Measurements from ENCODE around the gene S100Z. TPM values are rescaled to one million over a fixed set of nuclear protein-coding genes. Genes with fewer than 3 reads are reported as not detected.
"Not testable (repeated sequence)": the region's sequence is repeated elsewhere in the genome, so short reads cannot be mapped to it uniquely, and the experiment has no call there.

The S100Z gene
- total and polyA plus RNA-seq, 2 donors (not counting 1 experiment from before 2014, with no cell fraction given), result 1.0 to 2.4 TPM

DNA sequence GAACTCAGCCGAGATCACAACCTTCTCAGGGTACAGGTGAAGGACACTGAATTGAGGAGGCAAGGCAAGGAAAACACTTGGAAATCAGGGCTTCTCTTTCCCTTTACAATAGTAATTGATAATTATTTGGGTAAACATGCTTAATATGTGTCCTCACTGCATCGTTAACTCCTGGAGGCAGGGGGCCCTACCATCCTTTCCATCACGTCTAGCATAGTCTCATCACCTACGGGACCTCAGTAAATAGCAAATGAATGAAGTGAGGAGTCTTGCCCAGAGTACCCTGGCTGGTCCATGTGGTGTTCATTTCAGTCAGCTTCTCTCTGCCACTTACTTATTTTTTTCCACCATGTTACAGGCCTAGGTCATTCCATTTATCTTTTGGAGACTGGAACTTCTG lies 28.7 kb upstream of the S100Z start:
- H3K4me1 Mint-ChIP-seq, result peaks cover 14% of the 10 kb centered on the region
- CTCF ChIA-PET, result no interaction called here
- TF ChIP-seq, protein P1, sequence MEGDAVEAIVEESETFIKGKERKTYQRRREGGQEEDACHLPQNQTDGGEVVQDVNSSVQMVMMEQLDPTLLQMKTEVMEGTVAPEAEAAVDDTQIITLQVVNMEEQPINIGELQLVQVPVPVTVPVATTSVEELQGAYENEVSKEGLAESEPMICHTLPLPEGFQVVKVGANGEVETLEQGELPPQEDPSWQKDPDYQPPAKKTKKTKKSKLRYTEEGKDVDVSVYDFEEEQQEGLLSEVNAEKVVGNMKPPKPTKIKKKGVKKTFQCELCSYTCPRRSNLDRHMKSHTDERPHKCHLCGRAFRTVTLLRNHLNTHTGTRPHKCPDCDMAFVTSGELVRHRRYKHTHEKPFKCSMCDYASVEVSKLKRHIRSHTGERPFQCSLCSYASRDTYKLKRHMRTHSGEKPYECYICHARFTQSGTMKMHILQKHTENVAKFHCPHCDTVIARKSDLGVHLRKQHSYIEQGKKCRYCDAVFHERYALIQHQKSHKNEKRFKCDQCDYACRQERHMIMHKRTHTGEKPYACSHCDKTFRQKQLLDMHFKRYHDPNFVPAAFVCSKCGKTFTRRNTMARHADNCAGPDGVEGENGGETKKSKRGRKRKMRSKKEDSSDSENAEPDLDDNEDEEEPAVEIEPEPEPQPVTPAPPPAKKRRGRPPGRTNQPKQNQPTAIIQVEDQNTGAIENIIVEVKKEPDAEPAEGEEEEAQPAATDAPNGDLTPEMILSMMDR (IDR thresholded peaks at IDR 0.05), result no peak
- no peak for TF ChIP-seq EZH2 (IDR thresholded peaks at IDR 0.05; ENCODE audit: borderline replicate concordance, insufficient read depth, low read depth, low read length, poor library complexity, severe bottlenecking)
- H3K27ac ChIP-seq (ENCODE audit: low read length in 2 of 2), result no peak overlapping the region
- no peak for DNase-seq
- no CpG with 5 or more reads among the region's 4 CpGs for WGBS (ENCODE audit: insufficient coverage)
- no peak overlapping the region for H3K9ac ChIP-seq (ENCODE audit: low read length)
- H3K9me3 Mint-ChIP-seq (ENCODE audit: insufficient read depth), result no peaks in the 10 kb centered on the region
- peaks cover 49% of the 10 kb centered on the region for H3K27me3 Mint-ChIP-seq
- no peak overlapping the region for H3K4me3 Mint-ChIP-seq
- peaks cover 0 to 39% (median 14%) of the 10 kb centered on the region in 4 experiments for H3K27me3 ChIP-seq (replicated peaks in 1 of 4; ENCODE audit: control extremely low read depth in 1 of 4, control insufficient read depth in 3 of 4, insufficient read depth in 4 of 4, low read length in 3 of 4)
- H3K27ac Mint-ChIP-seq, result no peak overlapping the region
- ATAC-seq (ENCODE audit: low read depth), result no peak
- H3K4me1 ChIP-seq (ENCODE audit: control insufficient read depth in 2 of 2, insufficient read depth in 2 of 2, low read length in 2 of 2), result peaks cover 17 to 20% of the 10 kb centered on the region in 2 donors
- no peak overlapping the region for H3K4me3 ChIP-seq (ENCODE audit: control extremely low read depth in 1 of 5, extremely low read depth in 1 of 5, insufficient read depth in 1 of 5, low read depth in 2 of 5, low read length in 4 of 5)
- no peaks in the 10 kb centered on the region for H3K36me3 ChIP-seq (replicated peaks in 1 of 2; ENCODE audit: control extremely low read depth in 1 of 2, control insufficient read depth in 1 of 2, extremely low read depth in 1 of 2, insufficient read depth in 2 of 2, low read length in 1 of 2)
- no peaks in the 10 kb centered on the region for H3K79me2 ChIP-seq (ENCODE audit: control insufficient read depth, insufficient read depth, low read length)
- peaks cover 0 to 20% (median 0%) of the 10 kb centered on the region in 3 donors for H3K9me3 ChIP-seq (ENCODE audit: control extremely low read depth in 1 of 3, control insufficient read depth in 2 of 3, insufficient read depth in 1 of 3, low read length in 2 of 3)
- POLR2A ChIA-PET, result no interaction called here
- intact Hi-C loops (cut with micrococcal nuclease), result no loop called here
- no peak overlapping the region for H3K4me2 ChIP-seq (replicated peaks; ENCODE audit: low read depth, low read length, poor library complexity, severe bottlenecking)
- no peaks in the 10 kb centered on the region for H4K20me1 ChIP-seq (ENCODE audit: control insufficient read depth, insufficient read depth, low read length, poor library complexity, severe bottlenecking)
- H2AFZ ChIP-seq (ENCODE audit: insufficient read depth, low read depth, low read length, poor library complexity, severe bottlenecking), result no peak overlapping the region

DNA sequence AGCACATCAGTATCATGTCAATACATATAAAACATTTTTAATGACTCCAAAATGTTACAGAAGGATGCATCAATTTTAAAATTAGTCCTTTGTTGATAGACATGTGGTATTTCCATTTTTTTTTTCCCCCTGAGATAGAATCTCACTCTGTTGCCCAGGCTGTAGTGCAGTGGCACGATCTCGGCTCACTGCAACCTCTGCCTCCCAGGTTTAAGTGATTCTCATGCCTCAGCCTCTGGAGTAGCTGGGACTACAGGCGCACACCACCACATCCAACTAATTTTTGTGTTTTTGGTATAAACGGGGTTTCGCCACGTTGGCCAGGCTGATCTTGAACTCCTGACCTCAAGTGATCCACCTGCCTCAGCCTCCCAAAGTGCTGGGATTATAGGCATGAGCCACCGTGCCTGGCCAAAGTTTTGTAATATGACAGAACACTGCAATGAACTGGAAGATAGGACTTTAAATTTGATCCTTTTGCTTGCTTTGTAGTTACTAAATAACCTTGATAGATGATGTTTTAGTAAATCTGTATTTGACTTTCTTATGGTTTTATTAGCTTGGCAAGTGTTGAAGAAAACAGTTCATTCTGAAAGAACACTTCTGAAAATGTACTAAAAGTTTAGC lies 27.6 kb upstream of the S100Z start:
- ATAC-seq (ENCODE audit: low read depth); CTCF ChIA-PET; intact Hi-C loops (cut with micrococcal nuclease); H3K36me3 ChIP-seq (replicated peaks in 1 of 2; ENCODE audit: control extremely low read depth in 1 of 2, control insufficient read depth in 1 of 2, extremely low read depth in 1 of 2, insufficient read depth in 2 of 2, low read length in 1 of 2); DNase-seq; H3K79me2 ChIP-seq (ENCODE audit: control insufficient read depth, insufficient read depth, low read length); H3K4me3 ChIP-seq (ENCODE audit: control extremely low read depth in 1 of 5, extremely low read depth in 1 of 5, insufficient read depth in 1 of 5, low read depth in 2 of 5, low read length in 4 of 5); H3K4me3 Mint-ChIP-seq; H2AFZ ChIP-seq (ENCODE audit: insufficient read depth, low read depth, low read length, poor library complexity, severe bottlenecking); H3K27ac Mint-ChIP-seq; H3K27ac ChIP-seq (ENCODE audit: low read length in 2 of 2); POLR2A ChIA-PET; H3K9ac ChIP-seq (ENCODE audit: low read length); H3K4me2 ChIP-seq (replicated peaks; ENCODE audit: low read depth, low read length, poor library complexity, severe bottlenecking); H4K20me1 ChIP-seq (ENCODE audit: control insufficient read depth, insufficient read depth, low read length, poor library complexity, severe bottlenecking); H3K9me3 Mint-ChIP-seq (ENCODE audit: insufficient read depth): not testable (repeated sequence)
- WGBS (ENCODE audit: insufficient coverage), result 100% methylated on average over 1 of the region's 7 CpGs
- Mint-ChIP-seq H3K4me1 (peaks cover 14% of the 10 kb centered on the region), H3K27me3 (peaks cover 38% of the 10 kb centered on the region)
- Histone ChIP-seq H3K27me3 (replicated peaks in 1 of 4; ENCODE audit: control extremely low read depth in 1 of 4, control insufficient read depth in 3 of 4, insufficient read depth in 4 of 4, low read length in 3 of 4) (peaks cover 0 to 36% (median 14%) of the 10 kb centered on the region in 4 experiments), H3K9me3 (ENCODE audit: control extremely low read depth in 1 of 3, control insufficient read depth in 2 of 3, insufficient read depth in 1 of 3, low read length in 2 of 3) (peaks cover 0 to 20% (median 0%) of the 10 kb centered on the region in 3 donors), H3K4me1 (ENCODE audit: control insufficient read depth in 2 of 2, insufficient read depth in 2 of 2, low read length in 2 of 2) (peaks cover 17 to 20% of the 10 kb centered on the region in 2 donors)

DNA sequence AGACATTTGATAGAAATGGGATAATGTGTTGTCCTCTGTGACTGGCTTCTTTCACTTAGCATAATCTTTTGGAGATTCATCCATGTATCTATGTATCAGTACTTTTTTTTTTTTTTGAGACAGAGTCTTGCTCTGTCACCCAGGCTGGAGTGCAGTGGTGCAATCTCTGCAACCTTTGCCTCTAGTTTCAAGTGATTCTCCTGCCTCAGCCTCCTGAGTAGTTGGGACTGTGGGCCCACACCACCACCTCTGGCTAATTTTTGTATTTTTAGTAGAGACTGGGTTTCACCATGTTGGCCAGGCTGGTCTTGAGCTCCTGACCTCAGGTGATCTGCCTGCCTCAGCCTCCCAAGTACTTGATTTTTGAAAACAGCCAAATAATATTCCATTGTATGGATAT lies 23.4 kb upstream of the S100Z start:
- H3K9me3 Mint-ChIP-seq (ENCODE audit: insufficient read depth), result not testable (repeated sequence)

More for the DNA sequence above, 23.4 kb upstream of the S100Z start:
- CTCF ChIA-PET; H3K27me3 ChIP-seq (replicated peaks in 1 of 4; ENCODE audit: control extremely low read depth in 1 of 4, control insufficient read depth in 3 of 4, insufficient read depth in 4 of 4, low read length in 3 of 4); H3K79me2 ChIP-seq (ENCODE audit: control insufficient read depth, insufficient read depth, low read length); H3K4me3 ChIP-seq (ENCODE audit: control extremely low read depth in 1 of 5, extremely low read depth in 1 of 5, insufficient read depth in 1 of 5, low read depth in 2 of 5, low read length in 4 of 5); H3K4me1 ChIP-seq (ENCODE audit: control insufficient read depth in 2 of 2, insufficient read depth in 2 of 2, low read length in 2 of 2); H3K4me3 Mint-ChIP-seq; H2AFZ ChIP-seq (ENCODE audit: insufficient read depth, low read depth, low read length, poor library complexity, severe bottlenecking); H3K4me2 ChIP-seq (replicated peaks; ENCODE audit: low read depth, low read length, poor library complexity, severe bottlenecking); H3K4me1 Mint-ChIP-seq; H4K20me1 ChIP-seq (ENCODE audit: control insufficient read depth, insufficient read depth, low read length, poor library complexity, severe bottlenecking); H3K9ac ChIP-seq (ENCODE audit: low read length); H3K27ac Mint-ChIP-seq; H3K27me3 Mint-ChIP-seq; intact Hi-C loops (cut with micrococcal nuclease); H3K36me3 ChIP-seq (replicated peaks in 1 of 2; ENCODE audit: control extremely low read depth in 1 of 2, control insufficient read depth in 1 of 2, extremely low read depth in 1 of 2, insufficient read depth in 2 of 2, low read length in 1 of 2); POLR2A ChIA-PET; ATAC-seq (ENCODE audit: low read depth); H3K27ac ChIP-seq (ENCODE audit: low read length in 2 of 2); DNase-seq: not testable (repeated sequence)
- peaks cover 0 to 13% (median 0%) of the 10 kb centered on the region in 3 donors for H3K9me3 ChIP-seq (ENCODE audit: control extremely low read depth in 1 of 3, control insufficient read depth in 2 of 3, insufficient read depth in 1 of 3, low read length in 2 of 3)
